ENCODE results near the gene MAN1B1.

Gene MAN1B1

DNA sequence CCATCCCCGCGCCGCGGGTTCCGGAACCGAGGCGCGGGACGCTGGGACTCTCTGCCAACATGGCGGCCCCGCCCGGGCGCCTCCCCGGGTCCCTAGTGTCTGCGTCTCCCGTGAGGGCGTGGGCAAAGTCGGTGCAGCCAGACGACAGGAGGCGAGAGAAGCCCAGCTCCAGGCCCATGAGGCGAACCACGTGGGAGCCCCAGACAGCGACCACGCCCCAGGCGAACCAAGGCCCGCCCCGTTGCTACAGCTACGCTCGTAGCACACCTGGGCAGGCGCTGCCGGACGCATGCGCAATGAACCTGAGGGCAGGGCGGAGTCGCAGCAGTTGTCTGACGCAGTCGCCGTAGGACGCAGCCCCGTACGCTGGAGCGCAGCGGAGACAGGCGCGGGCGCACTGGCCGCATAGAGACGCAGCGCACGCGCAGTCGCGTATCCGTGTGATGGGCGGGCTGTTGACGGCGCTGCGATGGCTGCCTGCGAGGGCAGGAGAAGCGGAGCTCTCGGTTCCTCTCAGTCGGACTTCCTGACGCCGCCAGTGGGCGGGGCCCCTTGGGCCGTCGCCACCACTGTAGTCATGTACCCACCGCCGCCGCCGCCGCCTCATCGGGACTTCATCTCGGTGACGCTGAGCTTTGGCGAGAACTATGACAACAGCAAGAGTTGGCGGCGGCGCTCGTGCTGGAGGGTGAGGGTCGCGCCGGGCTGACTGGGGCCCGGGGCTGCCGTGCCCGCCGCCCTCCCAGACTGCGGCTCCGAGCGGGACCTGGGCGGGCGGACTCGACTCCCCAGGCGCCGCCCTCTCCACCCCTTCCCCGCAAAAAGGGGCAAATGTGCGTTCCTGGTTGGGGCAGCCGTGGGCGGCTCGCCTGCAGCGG is at the start of gene MAN1B1:
Gene MAN1B1 (plus strand): TSS at position 455 of the 878 bp plus-strand sequence. CDS start 15 bp downstream, at position 470.
- peak; percentile 96 for DNase-seq

DNA sequence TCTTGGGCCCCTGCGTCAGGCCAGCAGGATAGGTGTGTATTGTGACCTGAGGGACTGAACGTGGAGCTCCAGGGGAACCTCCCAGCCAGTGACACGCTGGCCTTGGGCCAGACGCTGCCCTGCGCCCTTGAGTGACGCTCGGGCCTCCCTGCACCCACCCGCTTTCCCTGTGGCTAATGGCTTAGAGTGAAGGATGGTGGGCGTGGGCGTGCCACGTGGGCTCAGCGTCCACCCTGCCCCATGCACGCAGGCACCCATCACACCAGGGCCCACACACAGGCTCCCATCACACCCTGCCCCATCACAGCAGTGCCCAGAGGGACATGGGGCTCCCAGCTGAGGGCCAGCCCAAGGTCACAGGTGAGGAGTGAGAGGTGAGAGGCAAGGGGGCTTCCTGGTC is 49.8 kb upstream of the MAN1B1 start:
- DNase-seq, result no peak

DNA sequence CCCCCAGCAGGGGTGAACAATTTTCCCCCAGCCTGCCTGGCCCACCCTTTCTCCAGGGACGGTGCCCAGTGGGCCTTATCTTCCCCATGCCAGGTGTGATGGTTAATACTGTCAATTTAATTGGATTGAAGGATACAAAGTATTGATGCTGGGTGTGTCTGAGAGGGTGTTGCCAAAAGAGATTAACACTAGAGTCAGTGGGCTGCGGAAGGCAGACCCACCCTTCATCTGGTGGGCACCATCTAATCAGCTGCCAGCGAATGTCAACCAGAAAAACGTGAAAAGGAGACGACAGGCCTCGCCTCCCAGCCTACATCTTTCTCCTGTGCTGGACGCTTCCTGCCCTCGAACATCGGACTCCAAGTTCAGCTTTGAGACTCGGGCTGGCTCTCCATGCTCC is 49.3 kb upstream of the MAN1B1 start:
- DNase-seq, result no peak

DNA sequence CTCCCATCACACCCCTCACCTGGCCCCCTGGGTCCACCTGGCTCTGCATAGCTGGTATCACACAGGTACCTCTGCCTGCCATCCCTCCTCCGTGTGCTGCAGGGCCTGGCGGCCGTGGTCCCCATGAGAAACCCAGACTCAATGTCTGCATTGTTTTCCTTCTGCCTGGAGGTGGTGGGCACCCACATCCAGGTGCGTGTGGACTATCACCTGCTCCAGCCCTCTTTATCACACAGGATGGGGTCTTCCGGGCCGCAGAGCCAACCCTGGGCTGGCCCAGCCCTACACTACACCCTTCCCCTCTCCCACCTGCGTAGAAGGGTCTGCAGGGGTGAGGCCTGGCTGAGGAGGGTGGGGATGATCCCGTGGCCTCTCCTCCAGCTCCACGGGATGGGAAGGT is 47.9 kb upstream of the MAN1B1 start:
- no peak for DNase-seq

DNA sequence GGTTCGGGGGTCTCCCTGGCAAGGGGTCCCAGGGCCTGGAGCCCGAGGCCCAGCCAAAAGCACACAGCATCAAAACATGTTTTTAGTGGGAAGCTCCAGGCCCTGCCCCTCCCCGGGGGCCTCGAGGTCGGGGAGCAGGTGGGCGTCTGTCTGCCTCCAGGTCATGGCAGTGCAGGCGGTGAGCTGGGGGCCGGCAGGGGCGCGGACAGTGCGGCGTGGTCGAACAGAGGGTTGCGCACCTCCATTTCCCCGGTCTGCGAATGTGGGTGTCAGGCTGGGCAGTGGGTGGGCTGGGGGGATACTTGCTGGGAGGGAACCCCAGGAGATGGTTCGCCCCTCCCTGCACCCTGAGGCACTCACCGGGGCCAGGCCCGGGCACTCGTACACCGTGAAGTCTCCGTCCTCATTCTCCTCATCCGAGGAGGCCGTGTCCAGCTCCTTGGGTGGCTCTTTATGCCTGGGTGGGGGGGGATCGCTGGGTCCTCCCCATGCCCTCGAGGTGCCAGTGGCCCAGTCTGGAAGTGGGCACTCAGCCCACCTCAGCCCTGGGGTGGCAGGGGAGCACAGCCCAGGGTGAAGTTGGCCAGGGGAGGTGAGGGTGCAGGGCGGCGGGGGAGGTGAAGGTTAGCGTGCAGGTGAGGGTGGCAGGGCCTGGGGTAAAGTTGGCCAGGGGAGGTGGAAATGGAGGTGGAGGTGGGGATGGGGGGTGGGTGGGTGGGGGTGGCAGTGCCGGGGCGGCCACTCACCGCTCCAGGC is 47.0 kb upstream of the MAN1B1 start:
- no peak for DNase-seq

DNA sequence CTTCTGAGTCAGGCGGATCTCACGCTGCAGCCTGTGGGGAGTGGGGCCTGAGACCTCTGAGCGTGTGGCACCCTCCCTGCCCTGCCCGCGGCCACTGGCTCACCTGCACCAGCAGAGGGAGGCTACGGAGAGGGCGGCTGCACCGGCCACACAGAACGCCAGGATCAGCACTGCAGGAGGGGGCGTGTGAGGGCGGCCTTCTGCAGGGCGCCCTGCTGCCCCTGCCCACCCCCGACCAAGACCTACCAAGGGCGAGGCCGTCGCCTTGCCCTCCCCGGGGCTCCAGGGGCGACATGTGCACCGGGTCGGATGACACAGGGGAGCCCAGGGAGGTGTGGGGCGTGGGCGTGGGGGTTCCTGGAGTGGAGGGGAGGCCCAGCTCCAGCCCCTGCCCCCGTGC is 46.2 kb upstream of the MAN1B1 start:
- no peak for DNase-seq

DNA sequence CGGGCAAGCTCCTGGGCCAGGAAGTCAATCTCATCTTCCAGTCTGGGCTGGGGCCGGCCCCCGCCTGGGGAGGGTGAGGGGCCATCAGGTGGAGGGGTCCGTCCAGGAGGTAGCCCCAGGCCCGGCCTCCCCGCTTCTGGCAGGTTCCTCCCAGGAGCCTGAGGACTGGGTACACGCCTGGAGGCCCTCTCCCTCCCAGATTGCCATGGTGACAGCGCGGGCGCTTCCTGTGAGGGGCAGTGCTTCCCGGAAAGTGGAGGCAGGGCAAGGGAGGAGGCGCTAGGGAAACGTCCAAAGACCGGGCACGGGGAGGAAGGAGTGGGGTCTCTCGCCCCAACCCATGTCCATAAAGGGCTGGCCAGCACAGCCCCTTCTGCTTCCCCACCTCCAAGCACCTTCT is 45.7 kb upstream of the MAN1B1 start:
- DNase-seq, result no peak

DNA sequence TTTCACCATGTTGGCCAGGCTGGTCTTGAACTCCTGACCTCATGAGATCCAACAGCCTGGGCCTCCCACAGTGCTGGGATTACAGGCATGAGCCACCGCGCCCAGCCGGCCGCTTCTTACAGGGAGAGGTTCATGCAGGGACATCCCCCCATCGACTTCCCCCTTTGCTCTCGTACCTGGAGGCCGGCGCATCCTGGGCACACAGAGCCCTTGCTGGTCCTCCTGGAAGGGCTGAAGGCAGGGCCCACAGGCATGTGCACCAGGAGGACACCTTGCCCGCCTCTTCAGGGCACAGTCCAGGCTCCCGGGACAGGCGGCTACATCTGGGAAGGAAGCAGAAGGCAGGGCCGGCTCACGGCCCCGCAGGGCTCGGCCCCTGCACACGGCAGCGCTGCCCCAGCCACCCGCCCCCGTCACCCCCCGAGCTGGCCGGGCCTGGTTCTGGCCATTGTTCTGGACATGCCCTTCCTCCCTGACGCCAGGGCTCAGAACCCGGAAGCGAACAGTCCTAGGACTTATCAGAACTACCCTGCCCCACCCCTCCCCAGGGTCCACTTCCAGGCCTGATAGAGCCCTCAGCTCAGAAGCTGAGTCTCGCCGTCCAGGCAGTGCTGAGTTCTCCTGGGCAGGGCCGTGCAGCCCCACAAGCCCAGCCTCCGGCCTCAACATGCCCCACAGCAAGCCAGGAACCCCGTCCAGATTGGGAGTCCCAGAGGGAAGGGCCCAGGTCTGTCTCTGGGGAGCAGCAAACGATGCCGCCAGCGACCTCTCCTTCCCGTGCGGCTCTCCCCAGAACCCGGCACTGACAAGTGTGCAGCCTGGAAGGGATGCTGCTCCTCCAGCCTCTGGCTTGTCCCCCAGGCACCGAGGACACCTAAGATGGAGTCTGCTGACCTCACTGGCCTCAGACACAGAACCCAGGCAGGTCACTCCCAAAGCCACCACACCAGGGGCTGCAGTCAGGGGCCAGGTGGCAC is 43.7 kb upstream of the MAN1B1 start:
- no peak for DNase-seq

DNA sequence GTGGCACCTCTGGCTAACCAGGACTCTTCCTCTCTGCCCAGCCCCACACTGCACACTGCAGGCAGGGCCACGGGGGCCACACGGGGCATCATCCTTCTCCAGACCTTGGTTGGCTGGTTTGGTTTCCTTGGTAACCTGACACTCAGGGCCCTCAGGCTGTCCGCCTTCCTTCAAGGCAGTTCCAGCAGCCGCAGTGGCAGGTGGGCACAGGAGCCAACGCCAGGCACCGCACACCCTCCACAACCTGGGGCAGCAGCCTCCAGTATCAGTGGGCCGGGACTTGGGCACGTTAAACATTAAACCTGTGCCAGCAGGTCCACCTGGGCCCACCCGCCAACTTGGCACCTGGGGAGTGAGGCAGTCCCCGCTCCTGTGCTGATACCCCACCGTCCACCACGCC is 42.7 kb upstream of the MAN1B1 start:
- DNase-seq, result no peak

DNA sequence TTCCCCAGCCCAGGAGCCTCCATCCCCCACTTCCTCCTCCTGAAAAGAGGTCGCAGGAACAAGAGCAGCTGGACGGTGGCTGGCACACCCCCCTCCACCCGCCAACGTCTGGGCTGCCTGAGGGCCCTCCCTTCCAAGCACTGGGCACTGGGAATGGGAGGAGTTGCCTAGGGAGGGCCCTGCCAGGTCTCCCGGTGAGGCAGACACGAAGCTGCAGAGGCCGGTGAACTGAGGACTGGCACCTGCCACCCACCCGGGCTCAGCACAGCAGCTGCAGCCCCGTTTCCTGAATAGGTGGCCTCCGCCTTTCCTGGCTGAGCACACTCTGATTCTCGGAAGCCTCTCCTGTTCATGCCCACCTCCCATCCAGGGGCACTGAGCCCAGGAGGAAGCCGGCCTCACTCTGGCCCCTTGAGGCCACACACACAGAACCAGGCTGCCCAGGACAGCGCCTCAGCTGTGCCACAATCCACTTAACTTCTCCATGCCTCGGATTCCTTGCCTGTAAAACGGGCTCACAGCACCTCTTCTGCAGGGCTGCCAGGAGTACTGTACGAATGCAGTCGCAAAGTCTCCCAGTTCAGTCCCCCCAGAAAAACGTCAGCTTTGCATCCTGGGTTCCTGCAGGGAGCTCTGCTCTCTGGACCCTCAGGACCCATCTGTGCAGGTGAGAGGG is 42.1 kb upstream of the MAN1B1 start:
- DNase-seq, result no peak

DNA sequence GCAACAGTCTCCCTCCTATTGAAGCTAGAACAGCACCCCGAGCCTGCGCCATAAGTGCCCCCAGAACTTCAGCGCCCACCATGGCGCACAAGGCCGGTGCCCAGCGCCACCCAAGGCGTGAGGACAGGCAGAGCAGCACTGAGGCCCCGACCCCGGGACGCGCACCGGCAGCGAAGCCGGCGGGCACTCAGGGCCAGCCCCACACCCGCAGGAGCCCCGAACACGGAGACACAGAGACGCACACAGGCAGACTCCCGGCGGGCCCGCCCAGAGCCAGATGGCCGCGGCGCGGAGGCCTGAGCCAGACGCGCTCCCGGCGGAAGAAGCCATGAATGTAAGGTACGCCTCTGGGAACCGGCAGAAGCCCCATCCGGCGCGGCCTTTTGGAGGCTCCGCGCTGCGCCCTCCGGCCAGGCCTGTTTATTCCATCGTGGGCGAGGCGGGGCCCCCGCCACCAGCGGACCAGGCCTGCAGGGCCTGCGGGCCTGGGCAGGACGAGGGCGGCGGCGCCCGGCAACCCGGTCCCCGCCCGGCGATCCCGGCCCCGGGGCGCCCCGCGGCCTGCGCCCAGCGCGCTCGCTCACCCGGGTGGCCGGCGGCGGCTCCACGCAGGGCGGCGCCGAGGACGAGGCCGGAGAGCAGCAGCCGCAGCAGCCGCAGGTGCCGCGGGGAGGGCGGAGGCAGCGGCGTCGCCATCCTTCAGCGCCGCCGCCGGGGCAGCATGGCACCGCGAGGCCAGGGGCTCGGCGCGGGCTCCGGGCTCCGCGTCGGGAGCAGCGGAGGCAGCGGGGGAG is 41.3 kb upstream of the MAN1B1 start:
- DNase-seq, result no peak

DNA sequence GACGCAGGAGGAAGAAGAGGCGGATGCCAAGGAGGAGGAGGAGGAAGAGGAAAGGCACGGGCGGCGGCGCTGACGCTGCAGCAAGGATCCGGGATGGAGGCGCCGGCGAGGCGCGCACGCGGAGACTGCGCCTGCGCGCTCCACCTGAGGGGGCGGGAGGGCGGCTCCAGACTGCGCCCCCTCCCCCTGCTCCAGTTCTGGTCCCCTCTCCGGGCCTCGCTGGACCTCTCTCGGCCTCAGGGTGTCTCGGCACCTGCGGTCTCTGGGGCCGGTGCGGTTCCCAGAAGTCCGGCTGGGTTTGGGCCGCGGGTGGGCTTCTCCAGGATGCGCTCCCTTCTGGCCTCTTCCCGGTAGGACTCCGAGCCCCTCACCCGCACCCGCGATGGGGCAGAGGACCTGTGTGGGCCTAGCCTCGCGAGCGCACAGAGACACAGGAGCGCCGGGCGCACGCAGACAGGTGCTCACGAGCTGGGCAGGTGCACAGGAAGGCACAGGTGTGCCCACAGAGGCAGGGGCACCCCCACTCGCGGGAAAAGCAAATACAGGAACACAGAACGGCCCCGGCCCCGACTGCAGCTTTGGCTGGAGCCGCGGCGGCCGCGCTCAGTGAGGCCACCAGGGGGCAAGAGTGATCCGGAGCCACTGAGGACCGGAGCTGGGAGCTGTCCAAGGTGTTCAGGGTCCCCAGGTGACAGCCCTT is 40.5 kb upstream of the MAN1B1 start, which contains the start of gene NPDC1:
Gene NPDC1 (minus strand): TSS at position 90 of the 700 bp plus-strand sequence. CDS start 188 bp downstream, outside the sequence.
- peak; percentile 60 to 71 for DNase-seq

DNA sequence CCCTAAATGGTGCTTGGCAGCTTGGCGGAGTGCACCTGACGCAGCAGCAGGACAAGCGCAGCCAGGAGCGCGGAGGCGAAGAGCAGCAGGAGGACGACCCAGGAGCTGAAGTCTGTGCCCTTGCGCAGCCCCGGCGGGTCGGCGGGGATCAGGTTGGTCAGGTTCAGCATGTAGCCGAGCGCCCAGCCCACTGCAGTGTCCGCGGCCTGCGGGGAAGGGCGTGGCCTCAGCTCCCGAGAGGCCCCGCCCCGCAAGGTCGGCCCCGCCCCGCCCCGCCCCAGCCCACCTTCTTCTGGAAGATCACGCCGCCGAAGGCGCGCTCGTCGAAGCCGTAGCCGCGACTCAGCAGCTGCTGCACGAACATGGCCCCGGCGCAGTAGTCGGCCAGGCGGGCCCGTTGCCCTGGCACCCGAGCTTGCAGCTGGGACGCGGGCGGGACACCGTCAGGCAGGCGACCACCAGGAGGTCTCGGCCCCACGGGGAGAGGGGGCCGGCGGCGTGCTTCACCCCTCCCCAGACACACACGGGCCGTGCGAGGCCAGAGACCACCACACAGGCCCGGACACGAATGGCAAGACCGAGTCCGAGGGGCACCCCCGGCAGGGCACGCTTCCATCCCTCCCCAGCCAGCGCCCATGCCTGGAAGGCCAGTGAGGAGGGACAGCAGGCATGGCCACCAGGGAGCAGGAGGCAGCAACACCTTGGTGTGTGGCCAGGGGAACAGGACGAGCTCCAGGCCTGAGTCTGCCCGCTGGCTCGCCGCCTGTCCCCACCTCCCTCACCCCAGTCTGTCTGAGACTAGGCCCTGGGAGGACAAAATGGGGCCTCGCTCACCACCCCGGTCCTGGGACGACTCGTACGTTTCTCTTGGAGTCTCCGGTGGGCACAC is 37.9 kb upstream of the MAN1B1 start:
- DNase-seq, result no peak

DNA sequence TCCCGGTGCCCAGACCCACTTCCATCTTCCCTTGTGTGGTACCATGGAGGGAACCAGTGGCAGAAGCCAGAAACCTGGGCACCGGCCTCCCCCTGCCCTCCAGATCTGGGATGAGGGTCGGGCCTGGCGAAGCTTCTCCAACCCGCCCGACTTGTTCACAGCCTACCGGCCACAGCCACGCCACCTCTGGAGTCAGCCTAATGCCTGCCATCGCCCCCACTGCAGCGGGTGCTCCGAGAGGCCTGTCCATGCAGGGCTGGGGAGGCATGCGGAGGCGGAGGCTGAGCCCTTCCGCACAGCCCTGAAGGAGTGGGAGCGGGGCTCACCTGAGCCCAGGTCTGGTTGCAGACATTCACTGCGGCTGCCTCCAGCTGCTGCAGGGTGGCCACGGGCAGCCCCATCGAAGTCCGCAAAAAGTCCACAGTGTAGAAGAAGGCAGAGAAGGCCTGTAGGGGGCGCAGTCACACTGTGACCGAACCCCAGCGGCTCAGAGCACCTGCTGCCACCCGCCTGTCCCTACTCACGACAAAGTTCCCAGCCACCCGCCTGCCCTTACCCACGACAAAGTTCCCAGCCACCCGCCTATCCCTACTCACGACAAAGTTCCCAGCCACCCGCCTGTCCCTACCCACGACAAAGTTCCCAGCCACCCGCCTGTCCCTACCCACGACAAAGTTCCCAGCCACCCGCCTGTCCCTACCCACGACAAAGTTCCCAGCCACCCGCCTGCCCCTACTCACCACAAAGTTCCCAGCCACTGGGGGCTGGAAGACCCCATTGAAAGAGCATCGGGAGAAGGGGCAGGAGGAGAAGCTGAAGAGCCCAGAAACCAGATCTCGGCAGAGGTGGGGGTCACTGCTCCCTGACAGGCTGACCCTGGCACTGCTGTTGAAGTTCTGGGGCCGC is 37.0 kb upstream of the MAN1B1 start:
- DNase-seq, result peak; percentile 31 to 49

DNA sequence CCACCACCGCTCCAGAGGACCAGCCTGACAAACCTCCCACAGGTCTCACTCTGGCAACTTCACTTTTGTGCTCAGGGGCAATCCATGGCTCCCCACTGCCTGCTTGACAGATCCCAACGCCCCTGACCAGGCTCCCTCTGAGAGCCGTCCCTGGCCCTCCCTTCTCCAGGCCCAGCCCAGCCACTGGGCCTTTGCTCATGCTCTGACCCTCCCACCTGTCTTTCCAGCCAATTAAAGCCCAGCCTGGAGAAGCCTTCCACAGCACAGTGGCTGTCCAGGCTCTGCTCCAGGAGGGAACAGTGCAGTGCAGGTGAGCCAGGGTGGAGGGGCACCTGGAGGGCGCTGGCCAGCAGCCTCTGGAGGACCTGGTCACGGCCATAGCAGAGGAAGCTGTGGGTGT is 36.2 kb upstream of the MAN1B1 start:
- no peak for DNase-seq

DNA sequence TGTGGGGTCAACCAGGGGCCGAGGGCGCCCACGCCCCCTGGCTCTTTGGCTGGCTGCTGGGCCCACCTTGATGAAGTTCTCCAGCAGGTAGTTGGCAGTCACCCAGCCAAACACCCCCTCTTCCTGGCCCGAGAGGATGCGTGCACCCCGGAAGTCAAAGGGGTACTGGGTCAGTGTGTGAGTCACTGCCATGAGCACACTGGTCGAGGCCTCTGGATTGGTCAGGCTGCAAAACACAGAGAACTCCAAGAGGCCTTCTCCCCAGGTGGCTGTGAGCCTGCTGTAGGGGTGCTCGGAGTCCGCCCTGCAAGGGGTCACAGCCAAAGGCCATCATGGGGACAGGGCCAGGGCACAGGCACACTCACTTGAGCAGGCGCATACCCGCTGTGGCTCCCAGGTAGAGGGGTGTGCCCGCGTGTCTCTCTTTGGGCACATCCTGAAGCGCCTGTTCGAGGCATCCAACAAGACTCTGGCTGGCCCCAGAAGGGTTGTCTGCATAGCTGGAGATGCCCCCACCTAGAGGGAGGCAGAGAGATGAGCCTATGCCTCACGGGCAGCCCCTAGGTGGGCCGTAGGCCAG is 35.5 kb upstream of the MAN1B1 start:
- DNase-seq, result no peak

DNA sequence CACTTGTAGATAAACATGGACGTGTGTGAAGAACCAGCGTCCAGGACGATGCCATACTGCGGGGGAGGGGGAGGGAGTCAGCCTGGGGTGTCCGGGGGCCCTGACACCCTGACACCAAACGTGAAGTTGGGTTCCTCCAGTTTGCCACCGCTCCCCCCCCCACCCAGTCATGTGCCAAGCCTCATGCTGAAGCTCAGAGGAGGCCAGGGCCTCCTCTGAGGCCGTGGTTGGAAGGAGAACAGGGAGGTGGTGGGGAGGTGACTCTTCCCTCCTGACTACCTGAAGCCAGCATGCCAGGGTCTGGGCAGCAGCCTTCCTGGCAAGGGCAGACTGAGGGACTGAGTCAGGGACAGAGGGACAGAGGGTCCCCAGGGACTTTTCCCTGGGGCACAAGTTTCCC is 34.5 kb upstream of the MAN1B1 start:
- DNase-seq, result no peak

Measured in Kasumi-1 (cell line).